Peyer's patch (tissue), 4 donors: ENCODE results near the gene DPP7. TPM values are rescaled to one million over a fixed set of nuclear protein-coding genes. Genes with fewer than 3 reads are reported as not detected.

ENCODE experiments used
- DNase-seq, 3 donors: peaks; one replicate each; pipeline ENCODE4 v3.0.0-alpha.2; 2017 to 2019
- H3K27ac ChIP-seq, 4 donors: fragments of 200-600 bp; sonication (generic); one replicate each; pipeline ENCODE4 v1.5.1; 2016 to 2019
- H3K27me3 ChIP-seq, 2 donors: fragments of 200-600 bp; sonication (generic); one replicate each; pipeline ENCODE4 v1.5.1; 2019
- H3K36me3 ChIP-seq, 3 donors: fragments of 200-600 bp; sonication (generic); one replicate each; pipeline ENCODE4 v1.5.1; 2016 to 2019
- H3K4me1 ChIP-seq, 4 donors: fragments of 200-600 bp; sonication (generic); one replicate each; pipeline ENCODE4 v1.5.1; 2016 to 2019
- H3K4me3 ChIP-seq, 4 donors: fragments of 200-600 bp; sonication (generic); 1 replicate in 3 of 4; 2 replicates in 1 of 4; pipeline ENCODE4 v1.5.1; 2016 to 2019; ENCODE audit warnings: mild to moderate bottlenecking in 1 of 4
- H3K9me3 ChIP-seq, 4 donors: fragments of 200-600 bp; sonication (generic); one replicate each; pipeline ENCODE4 v1.5.1; 2016 to 2019; ENCODE audit warnings: mild to moderate bottlenecking in 1 of 4
- POLR2A ChIP-seq, 2 donors: fragments of 450-650 bp; IDR thresholded peaks; one replicate each; pipeline ENCODE4 v1.5.1; 2017; ENCODE audit warnings: antibody characterized with exemption in 2 of 2, mild to moderate bottlenecking in 2 of 2, moderate library complexity in 2 of 2
- total RNA-seq, 4 donors: library from RNA; depleted of rRNA; stranded (reverse); fragments of >200 nt; gene quantifications; one replicate each; pipeline ENCODE4 v1.1.0, GENCODE V29; 2016
- TF ChIP-seq, protein P1 (sequence below), 6 experiments: fragments of 450-650 bp in 4 of 6; fragments of 200-600 bp in 2 of 6; sonication (generic) in 1 of 6; IDR thresholded peaks; one replicate each; pipeline ENCODE4 v1.5.1; 2017 to 2019; ENCODE audit warnings: antibody characterized with exemption in 6 of 6, mild to moderate bottlenecking in 3 of 6, moderate library complexity in 1 of 6

DPP7 gene
- total RNA-seq, 4 donors from 2014 or later = 44.7 to 177 (median 76.7) TPM

GRCh38 chr9:137111788-137112563 is 2.6 kb downstream of the DPP7 start:
- DNase-seq = no peak
- TF ChIP-seq, protein P1, sequence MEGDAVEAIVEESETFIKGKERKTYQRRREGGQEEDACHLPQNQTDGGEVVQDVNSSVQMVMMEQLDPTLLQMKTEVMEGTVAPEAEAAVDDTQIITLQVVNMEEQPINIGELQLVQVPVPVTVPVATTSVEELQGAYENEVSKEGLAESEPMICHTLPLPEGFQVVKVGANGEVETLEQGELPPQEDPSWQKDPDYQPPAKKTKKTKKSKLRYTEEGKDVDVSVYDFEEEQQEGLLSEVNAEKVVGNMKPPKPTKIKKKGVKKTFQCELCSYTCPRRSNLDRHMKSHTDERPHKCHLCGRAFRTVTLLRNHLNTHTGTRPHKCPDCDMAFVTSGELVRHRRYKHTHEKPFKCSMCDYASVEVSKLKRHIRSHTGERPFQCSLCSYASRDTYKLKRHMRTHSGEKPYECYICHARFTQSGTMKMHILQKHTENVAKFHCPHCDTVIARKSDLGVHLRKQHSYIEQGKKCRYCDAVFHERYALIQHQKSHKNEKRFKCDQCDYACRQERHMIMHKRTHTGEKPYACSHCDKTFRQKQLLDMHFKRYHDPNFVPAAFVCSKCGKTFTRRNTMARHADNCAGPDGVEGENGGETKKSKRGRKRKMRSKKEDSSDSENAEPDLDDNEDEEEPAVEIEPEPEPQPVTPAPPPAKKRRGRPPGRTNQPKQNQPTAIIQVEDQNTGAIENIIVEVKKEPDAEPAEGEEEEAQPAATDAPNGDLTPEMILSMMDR (IDR thresholded peaks at IDR 0.05) = no peak
- no peak overlapping the region for H3K4me3 ChIP-seq
- no peaks in the 10 kb centered on the region for H3K9me3 ChIP-seq
- no peak overlapping the region for H3K27ac ChIP-seq
- peaks cover 0 to 6% of the 10 kb centered on the region in 2 donors for H3K27me3 ChIP-seq
- peaks cover 0 to 17% (median 9%) of the 10 kb centered on the region in 4 donors for H3K4me1 ChIP-seq
- peaks cover 0 to 55% (median 0%) of the 10 kb centered on the region in 3 donors for H3K36me3 ChIP-seq

DNA sequence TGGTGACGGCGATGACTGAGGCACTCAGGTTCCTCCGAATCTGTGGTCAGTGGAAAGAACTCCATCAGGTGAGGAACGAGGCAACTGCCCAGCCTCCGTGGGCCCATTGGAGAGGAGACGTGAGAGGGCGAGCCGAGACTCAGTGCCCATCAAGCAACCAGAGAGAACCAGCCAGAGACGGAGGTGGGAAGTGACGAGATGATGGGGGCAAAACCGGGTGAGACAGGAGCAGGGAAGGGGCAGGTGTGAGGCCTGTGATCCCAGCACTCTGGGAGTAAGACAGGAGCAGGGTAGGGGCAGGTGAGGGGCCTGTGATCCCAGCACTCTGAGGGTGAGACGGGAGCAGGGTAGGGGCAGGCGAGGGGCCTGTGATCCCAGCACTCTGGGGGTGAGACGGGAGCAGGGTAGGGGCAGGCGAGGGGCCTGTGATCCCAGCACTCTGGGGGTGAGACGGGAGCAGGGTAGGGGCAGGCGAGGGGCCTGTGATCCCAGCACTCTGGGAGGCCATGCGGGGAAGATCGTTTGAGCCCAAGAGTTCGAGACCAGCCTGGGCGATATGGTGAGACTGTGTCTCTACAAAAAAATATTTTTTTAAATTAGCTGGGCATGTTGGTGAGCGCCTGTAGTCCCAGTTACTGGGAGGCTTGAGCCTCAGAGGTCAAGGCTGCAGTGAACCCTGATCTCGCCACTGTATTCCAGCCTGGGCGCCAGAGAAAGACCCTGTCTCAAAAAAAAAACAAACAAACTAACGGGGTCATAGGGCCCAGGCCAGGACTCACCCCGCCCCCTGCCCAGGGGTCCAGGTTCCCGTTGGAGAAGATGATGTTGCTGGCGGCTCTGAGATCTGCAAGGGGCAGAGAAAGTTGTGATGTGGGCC is 3.4 kb downstream of the DPP7 start:
- H3K27ac ChIP-seq = no peak overlapping the region
- peaks cover 0 to 63% (median 0%) of the 10 kb centered on the region in 3 donors for H3K36me3 ChIP-seq
- TF ChIP-seq, protein P1 (IDR thresholded peaks at IDR 0.05) = no peak
- no peak overlapping the region for H3K4me3 ChIP-seq
- no peaks in the 10 kb centered on the region for H3K9me3 ChIP-seq
- H3K4me1 ChIP-seq = peaks cover 0 to 17% (median 9%) of the 10 kb centered on the region in 4 donors
- no peak for DNase-seq
- peaks cover 0 to 6% of the 10 kb centered on the region in 2 donors for H3K27me3 ChIP-seq

DNA sequence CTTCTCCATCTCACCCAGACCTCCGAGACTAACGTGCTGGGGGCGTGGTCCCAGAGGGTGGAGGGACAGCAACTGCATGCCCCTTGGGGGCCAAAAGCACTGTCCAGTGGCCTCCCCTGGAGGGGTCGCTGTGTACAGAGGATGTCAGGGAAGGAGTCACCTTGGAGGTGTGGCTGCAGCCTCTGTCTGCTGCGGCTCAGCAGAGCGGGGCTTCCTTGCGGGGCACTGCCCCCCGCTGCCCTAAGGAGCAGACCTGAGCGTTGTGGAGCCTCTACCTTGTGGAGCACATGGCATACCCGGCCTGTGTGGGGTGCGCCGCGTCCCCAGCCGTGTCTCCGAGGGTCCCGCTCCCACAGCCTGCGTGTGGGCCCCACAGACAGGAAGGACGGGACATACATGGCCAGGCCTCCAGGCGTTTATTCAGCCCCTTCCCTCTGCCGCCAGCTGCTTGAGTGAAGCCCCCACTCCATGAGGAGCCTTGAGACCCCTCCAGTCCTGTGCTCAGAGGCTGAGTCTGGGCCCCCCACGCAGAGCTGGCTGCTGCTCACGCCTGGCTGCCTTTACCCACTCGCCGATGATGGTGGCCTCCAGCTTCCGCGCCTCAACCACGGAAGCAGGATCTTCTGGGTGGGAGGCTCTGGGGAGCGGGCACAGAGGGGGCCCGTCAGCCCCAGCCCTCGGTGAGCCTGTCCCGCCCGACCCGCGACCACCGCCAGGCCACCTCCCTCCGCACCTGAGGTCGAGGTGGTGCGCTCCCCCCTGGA is 4.2 kb downstream of the DPP7 start:
- H3K36me3 ChIP-seq = peaks cover 0 to 71% (median 0%) of the 10 kb centered on the region in 3 donors
- peaks cover 0 to 1% of the 10 kb centered on the region in 2 donors for H3K27me3 ChIP-seq
- peaks cover 0 to 17% (median 8%) of the 10 kb centered on the region in 4 donors for H3K4me1 ChIP-seq
- no peak for DNase-seq
- H3K27ac ChIP-seq = no peak overlapping the region
- TF ChIP-seq POLR2A (IDR thresholded peaks at IDR 0.05) = no peak
- TF ChIP-seq, protein P1 (IDR thresholded peaks at IDR 0.05) = no peak
- H3K4me3 ChIP-seq = no peak overlapping the region
- H3K9me3 ChIP-seq = no peaks in the 10 kb centered on the region

GRCh38 chr9:137109250-137110146 is 5.0 kb downstream of the DPP7 start:
- Histone ChIP-seq H3K4me1 (peaks cover 0 to 9% (median 4%) of the 10 kb centered on the region in 4 donors), H3K9me3 (no peaks in the 10 kb centered on the region), H3K4me3 (no peak overlapping the region), H3K27ac (no peak overlapping the region), H3K27me3 (no peaks in the 10 kb centered on the region), H3K36me3 (peaks cover 0 to 78% (median 0%) of the 10 kb centered on the region in 3 donors)
- no peak for DNase-seq
- TF ChIP-seq, protein P1 (IDR thresholded peaks at IDR 0.05) = no peak
- no peak for TF ChIP-seq POLR2A (IDR thresholded peaks at IDR 0.05)
